GM19238 (cell line): ENCODE data around the gene GPR153.
A peak's percentile ranks its signal among the peaks of the same experiment; 100 is the strongest.
"Not testable (repeated sequence)": the region's sequence is repeated elsewhere in the genome, so short reads cannot be mapped to it uniquely, and the experiment has no call there.

Source experiments
- DNase-seq: peaks from one replicate; pipeline ENCODE4 v3.0.0; 2011; ENCODE audit warnings: low spot score; ENCODE audit not compliant: insufficient read length

The GPR153 gene

GRCh38 chr1:6260961-6261614 is at the start of gene GPR153:
TSS of gene GPR153 (minus strand) at chr1:6261098. CDS start at chr1:6254905, 6,193 bp downstream.
- DNase-seq, result peak; percentile 58

GRCh38 chr1:6310116-6310848 is 49.4 kb upstream of the GPR153 start:
- no peak for DNase-seq

- DNase-seq, result no peak
These were observed 48.7 kb upstream of the GPR153 start for GRCh38 chr1:6309564-6309963.

- no peak for DNase-seq
These were observed 47.6 kb upstream of the GPR153 start for GRCh38 chr1:6308449-6308848.

- DNase-seq, result not testable (repeated sequence)
These were observed 46.8 kb upstream of the GPR153 start for GRCh38 chr1:6307682-6308081.

GRCh38 chr1:6307099-6307498 is 46.2 kb upstream of the GPR153 start:
- no peak for DNase-seq

GRCh38 chr1:6303397-6304012 is 42.6 kb upstream of the GPR153 start:
- no peak for DNase-seq

GRCh38 chr1:6302568-6302967 is 41.7 kb upstream of the GPR153 start:
- no peak for DNase-seq

GRCh38 chr1:6301526-6301925 is 40.6 kb upstream of the GPR153 start:
- DNase-seq, result no peak

GRCh38 chr1:6300342-6301048 is 39.6 kb upstream of the GPR153 start:
- no peak for DNase-seq

- DNase-seq, result no peak
These were observed 38.8 kb upstream of the GPR153 start for GRCh38 chr1:6299557-6300165.

- DNase-seq, result no peak
These were observed 38.1 kb upstream of the GPR153 start for GRCh38 chr1:6298940-6299465.

- no peak for DNase-seq
These were observed 37.6 kb upstream of the GPR153 start for GRCh38 chr1:6298530-6298929.

- no peak for DNase-seq
These were observed 35.0 kb upstream of the GPR153 start for GRCh38 chr1:6295910-6296309.

GRCh38 chr1:6294890-6295556 is 34.1 kb upstream of the GPR153 start:
- no peak for DNase-seq

GRCh38 chr1:6294080-6294889 is 33.4 kb upstream of the GPR153 start:
- DNase-seq, result no peak

GRCh38 chr1:6292102-6292501 is 31.2 kb upstream of the GPR153 start:
- DNase-seq, result no peak

GRCh38 chr1:6288665-6289064 is 27.8 kb upstream of the GPR153 start:
- no peak for DNase-seq

- DNase-seq, result no peak
These were observed 27.1 kb upstream of the GPR153 start for GRCh38 chr1:6288026-6288425.

- no peak for DNase-seq
These were observed 26.6 kb upstream of the GPR153 start for GRCh38 chr1:6287431-6287886.
